NCI-H526 treated with DMSO at 0.1 percent for 48 hours (cell line): ENCODE data around the gene PSTK.
A peak's percentile ranks its signal among the peaks of the same experiment; 100 is the strongest.

Experiments
- DNase-seq: peaks from one replicate; lab custom pipeline; 2025; lab: John Stamatoyannopoulos, UW

PSTK gene

GRCh38 chr10:122980209-122981065 lies at the start of gene PSTK:
PSTK (plus strand) TSS chr10:122980401; CDS start chr10:122980480, 79 bp downstream.
- peak; percentile 65 for DNase-seq

- DNase-seq, result peak; percentile 15
Observed at GRCh38 chr10:122931088-122931906, 48.9 kb upstream of the PSTK start.

GRCh38 chr10:122939133-122939855 lies 40.9 kb upstream of the PSTK start:
- DNase-seq, result no peak

GRCh38 chr10:122939856-122940543 lies 40.2 kb upstream of the PSTK start:
- DNase-seq, result no peak

- no peak for DNase-seq
Observed at GRCh38 chr10:122949296-122949695, 30.9 kb upstream of the PSTK start.

GRCh38 chr10:122953902-122954730 lies 26.1 kb upstream of the PSTK start, which contains the start of gene C10orf88:
C10orf88 (minus strand) TSS chr10:122954227; CDS start chr10:122954178, 49 bp downstream.
- DNase-seq, result peak; percentile 91

GRCh38 chr10:122954731-122955050 lies 25.5 kb upstream of the PSTK start:
- no peak for DNase-seq

GRCh38 chr10:122955892-122956291 lies 24.3 kb upstream of the PSTK start:
- DNase-seq, result no peak

GRCh38 chr10:122957474-122957873 lies 22.7 kb upstream of the PSTK start:
- DNase-seq, result no peak

- no peak for DNase-seq
Observed at GRCh38 chr10:122962405-122962804, 17.8 kb upstream of the PSTK start.

- no peak for DNase-seq
Observed at GRCh38 chr10:122966879-122967278, 13.3 kb upstream of the PSTK start.

- no peak for DNase-seq
Observed at GRCh38 chr10:122968698-122969097, 11.5 kb upstream of the PSTK start.

- DNase-seq, result no peak
Observed at GRCh38 chr10:122974023-122974422, 6.2 kb upstream of the PSTK start.

GRCh38 chr10:122974543-122975064 lies 5.6 kb upstream of the PSTK start:
- no peak for DNase-seq

GRCh38 chr10:122981066-122981464 lies 864 bp downstream of the PSTK start:
- DNase-seq, result no peak

GRCh38 chr10:122983898-122984297 lies 3.7 kb downstream of the PSTK start:
- DNase-seq, result no peak

GRCh38 chr10:122984708-122985107 lies 4.5 kb downstream of the PSTK start:
- DNase-seq, result no peak

GRCh38 chr10:122986335-122986734 lies 6.1 kb downstream of the PSTK start:
- DNase-seq, result no peak

- DNase-seq, result no peak
Observed at GRCh38 chr10:122988501-122988900, 8.3 kb downstream of the PSTK start.

GRCh38 chr10:122990278-122990677 lies 10.1 kb downstream of the PSTK start:
- no peak for DNase-seq
